NCI-H2107 treated with DMSO at 0.1 percent for 48 hours (cell line): ENCODE results near the gene UPK1B.
A peak's percentile ranks its signal among the peaks of the same experiment; 100 is the strongest.
"Not testable (repeated sequence)": the region's sequence is repeated elsewhere in the genome, so short reads cannot be mapped to it uniquely, and the experiment has no call there.

Source experiments
- DNase-seq: peaks from one replicate; lab custom pipeline; 2025; ENCODE audit not compliant: unreplicated experiment; lab: John Stamatoyannopoulos, UW

Gene UPK1B

DNA sequence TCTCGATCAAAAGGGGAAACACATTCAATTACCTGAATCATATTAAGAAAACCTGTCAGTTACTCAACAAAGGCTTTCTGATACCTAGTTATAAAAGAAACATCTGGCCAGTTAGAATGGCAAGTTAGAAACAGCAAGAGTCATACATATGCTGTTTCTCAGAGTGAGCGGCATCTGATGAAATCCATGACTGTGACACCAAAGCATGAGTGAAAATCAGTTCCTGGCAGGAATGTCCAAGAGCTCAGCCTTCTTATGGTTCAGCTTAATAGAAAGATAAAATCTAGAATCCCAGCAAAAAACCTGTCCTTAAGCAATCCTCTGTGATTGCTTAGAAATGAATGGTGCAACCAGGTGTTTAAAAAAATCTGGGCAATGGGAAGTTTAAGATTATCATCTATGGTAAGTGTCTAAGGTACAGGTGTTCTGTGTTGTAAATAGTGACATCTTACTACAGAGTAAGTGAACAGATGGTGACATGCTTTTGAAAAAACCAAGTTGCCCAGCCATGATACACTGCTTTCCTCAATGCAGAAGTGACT is 48.5 kb downstream of the UPK1B start:
- DNase-seq = no peak

- DNase-seq = no peak
These were observed 49.0 kb downstream of the UPK1B start for GRCh38 chr3:119222391-119222790.

DNA sequence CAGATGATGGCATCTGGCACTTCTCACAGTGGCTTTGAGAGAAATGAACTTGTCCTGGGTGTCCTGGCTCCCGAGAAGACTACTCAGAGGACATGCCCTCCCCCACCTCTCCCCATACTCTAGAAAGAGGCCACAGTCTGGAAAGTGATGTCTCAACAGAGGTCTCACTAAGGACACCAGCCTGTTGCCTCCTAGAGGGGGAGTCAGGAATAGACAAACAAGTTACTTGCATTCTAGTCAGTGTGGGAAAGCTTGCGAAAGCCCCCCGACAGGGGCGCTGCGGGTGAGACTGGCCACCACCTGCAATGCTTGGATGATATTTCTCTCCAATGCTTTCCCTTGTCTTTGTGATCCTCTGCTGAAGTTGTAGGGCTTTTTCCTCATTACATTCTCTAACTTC is 50.1 kb downstream of the UPK1B start:
- DNase-seq = no peak

- DNase-seq = no peak
These were observed 51.7 kb downstream of the UPK1B start for GRCh38 chr3:119225121-119225520.

- DNase-seq = peak; percentile 57
These were observed 53.9 kb downstream of the UPK1B start for GRCh38 chr3:119227070-119227850.

DNA sequence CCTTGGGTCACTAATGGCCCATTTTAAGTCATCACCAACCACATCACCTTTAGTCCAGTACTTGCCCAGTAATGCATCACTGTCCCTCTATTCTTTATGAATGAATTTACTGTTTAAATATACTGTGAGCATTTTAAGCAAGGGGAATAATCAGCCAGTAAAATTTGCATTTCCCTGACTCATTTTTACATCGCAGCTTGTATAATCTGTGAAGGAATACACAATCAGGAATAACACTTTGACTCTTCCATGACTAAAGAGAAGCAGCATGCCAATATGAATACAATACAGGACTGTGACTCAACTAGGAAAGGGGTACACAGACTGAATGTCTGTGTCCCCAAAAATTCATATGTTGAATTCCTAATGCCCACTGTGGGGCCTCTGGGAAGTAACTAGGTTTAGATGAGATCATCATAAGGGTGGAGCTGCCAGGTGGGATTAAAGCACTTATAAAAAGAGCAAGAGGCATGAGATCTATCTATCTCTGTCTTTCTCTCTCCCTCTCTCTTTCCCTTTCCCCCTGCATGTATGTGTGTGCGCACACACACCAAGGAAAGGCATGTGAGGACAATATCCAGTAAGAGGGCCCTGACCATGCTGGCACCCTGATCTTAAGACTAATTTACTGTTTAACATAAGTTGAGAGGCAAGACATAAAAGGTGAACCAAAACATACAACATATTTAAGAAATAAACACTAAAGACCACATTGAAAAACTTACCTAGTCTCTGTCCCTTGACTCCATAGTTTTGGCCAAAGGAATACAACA is 55.2 kb downstream of the UPK1B start:
- DNase-seq = no peak

- no peak for DNase-seq
These were observed 55.8 kb downstream of the UPK1B start for GRCh38 chr3:119229190-119229589.

DNA sequence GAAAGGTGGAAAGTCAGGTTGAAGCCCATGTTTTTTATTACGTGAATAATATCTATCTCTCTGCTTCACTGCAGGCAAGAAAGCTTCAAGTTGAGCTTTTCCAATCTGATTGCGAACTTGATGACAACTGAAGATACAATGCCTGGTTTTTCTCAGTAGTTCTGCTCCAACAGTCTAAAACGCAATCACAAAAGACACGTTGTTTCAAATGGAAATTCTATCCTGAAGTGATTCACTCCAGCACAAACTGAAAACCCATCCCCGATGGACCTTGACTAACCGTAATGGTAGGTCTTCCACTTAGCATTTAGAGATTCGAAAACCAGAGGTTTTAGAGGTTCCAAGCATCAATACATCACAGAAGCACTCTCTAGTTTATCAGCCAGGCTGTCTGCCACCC is 56.7 kb downstream of the UPK1B start:
- no peak for DNase-seq

- no peak for DNase-seq
These were observed 57.3 kb downstream of the UPK1B start for GRCh38 chr3:119230745-119231144.

DNA sequence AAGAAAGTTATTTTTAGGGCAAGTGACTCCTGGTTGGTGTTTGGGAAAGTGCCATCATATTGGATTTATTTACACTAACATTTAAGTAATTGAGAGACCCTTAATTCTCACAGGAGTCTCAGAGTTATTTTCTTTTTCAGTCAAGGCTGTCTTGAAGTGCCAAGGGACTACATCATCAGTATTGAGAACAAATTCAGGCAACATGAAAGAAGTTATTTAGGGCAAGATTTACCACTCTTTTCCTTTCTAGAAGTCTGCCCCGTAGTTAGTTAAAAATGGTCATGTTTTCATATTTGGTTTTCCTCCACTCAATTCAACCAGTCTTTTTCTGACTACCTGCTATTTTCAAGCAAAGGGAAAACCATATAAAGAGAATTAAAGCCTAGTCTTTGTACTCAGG is 61.2 kb downstream of the UPK1B start:
- DNase-seq = no peak

GRCh38 chr3:119235151-119235550 is 61.8 kb downstream of the UPK1B start:
- DNase-seq = no peak

DNA sequence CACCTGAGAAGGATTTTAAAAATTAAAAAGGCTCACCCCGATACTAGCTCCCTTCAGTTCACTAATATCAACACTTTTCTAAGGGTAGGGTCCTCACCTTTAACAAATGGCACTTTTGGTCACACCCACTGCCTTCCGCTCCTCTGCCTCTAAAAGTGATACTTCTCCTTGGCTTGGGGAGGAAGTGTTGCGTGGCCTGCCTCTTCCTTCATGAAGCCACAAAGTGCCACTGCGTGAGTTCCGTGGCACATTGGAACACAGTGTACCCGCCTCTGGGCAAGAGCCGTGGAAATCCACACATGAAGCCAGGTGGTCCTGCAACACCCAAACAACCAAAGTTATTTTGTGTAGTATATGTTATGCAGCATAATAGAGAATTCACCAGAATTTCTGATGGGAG is 63.4 kb downstream of the UPK1B start:
- DNase-seq = no peak

DNA sequence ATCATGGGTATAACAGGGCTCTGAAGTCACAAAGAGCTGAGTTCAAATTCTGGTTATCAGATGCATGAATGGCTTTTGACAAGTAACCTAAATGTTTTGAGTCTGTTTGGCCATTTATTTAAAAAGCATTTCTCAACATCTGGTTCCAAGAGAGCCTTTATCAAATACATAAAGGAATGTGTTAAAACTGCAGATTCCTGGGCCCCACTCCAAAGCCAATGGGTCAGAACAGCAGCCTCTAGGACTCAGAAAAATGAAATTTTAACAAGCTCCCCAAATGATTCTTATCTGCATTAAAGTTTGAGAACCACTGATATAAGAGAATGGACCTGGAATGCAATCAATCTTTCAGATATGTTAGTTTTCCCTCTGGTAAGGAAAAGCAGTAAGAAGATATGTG is 63.9 kb downstream of the UPK1B start:
- DNase-seq = no peak

- DNase-seq = no peak
These were observed 65.0 kb downstream of the UPK1B start for GRCh38 chr3:119238363-119238762.

- no peak for DNase-seq
These were observed 65.9 kb downstream of the UPK1B start for GRCh38 chr3:119239206-119239820.

DNA sequence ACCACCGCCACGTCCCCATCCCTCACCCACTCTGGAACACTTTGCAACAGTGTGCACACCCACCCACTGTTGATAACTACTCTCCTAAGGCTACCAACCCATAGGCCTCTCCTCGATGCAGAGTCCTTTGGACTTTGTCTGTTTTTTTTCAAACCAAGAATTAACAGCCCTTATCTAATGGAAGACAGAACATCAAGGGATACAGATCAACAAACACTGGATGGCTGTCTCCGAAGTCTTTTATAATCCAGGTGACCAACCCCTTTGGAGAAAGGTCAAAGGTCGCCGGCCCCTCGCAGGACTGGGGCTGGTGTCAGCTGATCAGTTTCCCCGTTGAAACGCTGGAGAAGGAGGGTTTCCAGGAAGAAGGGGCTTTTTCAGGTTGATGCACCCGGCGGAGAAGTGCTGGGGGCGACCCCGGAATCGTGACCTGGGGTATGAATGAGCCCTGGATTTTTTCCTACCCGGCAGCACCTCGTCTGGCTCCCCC is 66.7 kb downstream of the UPK1B start:
- peak; percentile 11 for DNase-seq

DNA sequence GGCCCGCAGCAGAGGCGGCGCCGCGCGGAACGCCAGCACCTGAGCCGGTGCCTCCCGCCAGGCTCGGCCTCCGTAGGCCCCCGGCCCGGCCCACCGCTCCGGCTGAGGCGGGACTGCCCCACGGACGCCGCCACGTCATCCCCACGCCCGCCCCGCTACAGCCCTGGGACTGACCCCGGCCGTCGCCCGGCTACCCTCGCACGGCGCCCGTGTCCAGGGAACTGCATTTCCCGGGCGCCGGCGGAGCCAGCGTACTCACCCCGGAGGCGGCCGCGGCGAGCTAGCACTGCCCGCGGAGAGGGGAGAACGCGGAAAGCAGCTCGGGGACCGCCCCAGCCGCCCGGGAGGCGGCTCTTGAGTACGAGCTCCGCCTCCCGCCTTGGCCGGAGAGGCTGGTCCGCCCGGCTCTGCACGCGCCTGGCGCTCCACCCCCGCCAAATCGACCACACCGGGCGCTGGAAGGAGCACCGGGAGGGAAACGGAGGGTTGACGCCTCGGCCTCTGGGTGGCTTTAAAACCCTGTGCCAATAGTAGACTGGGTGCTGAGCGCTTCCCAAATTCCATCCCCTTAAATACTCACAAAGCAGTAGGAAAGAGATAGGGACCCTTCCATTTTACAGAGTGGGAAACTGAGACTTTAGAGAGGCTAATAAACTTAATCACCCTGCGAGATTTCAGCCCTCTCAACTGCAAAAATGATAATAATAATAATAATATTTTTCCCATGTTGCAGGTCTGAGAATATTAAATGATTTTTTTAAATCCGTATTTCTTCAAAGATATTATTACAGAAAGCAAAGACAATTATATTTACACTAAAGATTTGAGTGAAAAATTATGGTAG is 67.4 kb downstream of the UPK1B start, which contains the start of gene B4GALT4:
Gene B4GALT4 (minus strand): TSS at position 288 of the 844 bp plus-strand sequence. CDS start 10,779 bp downstream, outside the sequence.
- peak; percentile 77 for DNase-seq

DNA sequence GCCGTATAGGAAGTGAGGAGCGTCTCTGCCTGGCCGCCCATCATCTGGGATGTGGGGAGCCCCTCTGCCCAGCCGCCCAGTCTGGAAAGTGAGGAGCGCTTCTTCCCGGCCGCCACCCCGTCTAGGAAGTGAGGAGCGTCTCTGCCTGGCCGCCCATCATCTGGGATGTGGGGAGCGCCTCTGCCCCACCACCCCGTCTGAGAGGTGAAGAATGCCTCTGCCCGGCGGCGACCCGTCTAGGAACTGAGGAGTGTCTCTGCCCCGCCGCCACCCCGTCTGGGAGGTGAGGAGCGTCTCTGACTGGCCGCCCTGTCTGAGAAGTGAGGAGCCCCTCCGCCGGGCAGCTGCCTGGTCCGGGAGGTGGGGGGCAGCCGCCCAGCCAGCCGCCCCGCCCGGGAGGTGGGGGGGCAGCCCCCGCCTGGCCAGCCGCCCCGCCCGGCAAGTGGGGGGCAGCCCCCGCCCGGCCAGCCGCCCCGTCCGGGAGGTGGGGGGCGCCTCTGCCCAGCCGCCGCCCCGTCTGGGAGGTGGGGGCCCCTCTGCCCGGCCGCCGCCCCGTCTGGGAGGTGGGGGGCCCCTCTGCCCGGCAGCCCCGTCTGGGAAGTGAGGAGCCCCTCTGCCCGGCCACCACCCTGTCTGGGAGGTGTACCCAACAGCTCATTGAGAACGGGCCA is 69.1 kb downstream of the UPK1B start:
- not testable (repeated sequence) for DNase-seq

- not testable (repeated sequence) for DNase-seq
These were observed 69.7 kb downstream of the UPK1B start for GRCh38 chr3:119243058-119243529.

GRCh38 chr3:119243712-119244111 is 70.3 kb downstream of the UPK1B start:
- no peak for DNase-seq
